Activated CD4-positive, alpha-beta T cell treated with anti-CD3 and anti-CD28 coated beads, Interleukin-2, amount 50 U/mL, for 16 hours (primary cell): ENCODE measurements around the gene TMC8.
"Not testable (repeated sequence)": the region's sequence is repeated elsewhere in the genome, so short reads cannot be mapped to it uniquely, and the experiment has no call there.

Source experiments
- DNase-seq: peaks from one replicate; pipeline ENCODE4 v3.0.0-alpha.2; 2020

TMC8 gene

GRCh38 chr17:78130437-78131101, at the start of gene TMC8:
Gene TMC8, plus strand, starts transcription at chr17:78130771. Its CDS starts 818 bp downstream, at chr17:78131589.
- DNase-seq: peak; percentile 94

GRCh38 chr17:78081551-78081950, 49.0 kb upstream of the TMC8 start:
- no peak for DNase-seq

GRCh38 chr17:78082355-78082872, 48.2 kb upstream of the TMC8 start:
- DNase-seq: not testable (repeated sequence)

- no peak for DNase-seq
Measured at GRCh38 chr17:78082988-78083387, 47.6 kb upstream of the TMC8 start.

- no peak for DNase-seq
Measured at GRCh38 chr17:78086740-78087139, 43.8 kb upstream of the TMC8 start.

GRCh38 chr17:78088529-78088928, 42.0 kb upstream of the TMC8 start:
- DNase-seq: no peak

- DNase-seq: no peak
Measured at GRCh38 chr17:78089576-78090281, 40.8 kb upstream of the TMC8 start.

- DNase-seq: no peak
Measured at GRCh38 chr17:78092794-78093324, 37.7 kb upstream of the TMC8 start.

- DNase-seq: no peak
Measured at GRCh38 chr17:78095035-78095434, 35.5 kb upstream of the TMC8 start.

GRCh38 chr17:78096093-78096492, 34.5 kb upstream of the TMC8 start:
- DNase-seq: no peak

GRCh38 chr17:78101112-78101511, 29.5 kb upstream of the TMC8 start:
- no peak for DNase-seq

GRCh38 chr17:78101542-78101941, 29.0 kb upstream of the TMC8 start:
- no peak for DNase-seq

GRCh38 chr17:78103311-78103710, 27.3 kb upstream of the TMC8 start:
- DNase-seq: no peak

- no peak for DNase-seq
Measured at GRCh38 chr17:78104540-78104941, 26.0 kb upstream of the TMC8 start.

GRCh38 chr17:78105101-78105500, 25.5 kb upstream of the TMC8 start:
- no peak for DNase-seq

GRCh38 chr17:78105551-78105950, 25.0 kb upstream of the TMC8 start:
- DNase-seq: no peak

- DNase-seq: no peak
Measured at GRCh38 chr17:78106211-78106610, 24.4 kb upstream of the TMC8 start.

- DNase-seq: no peak
Measured at GRCh38 chr17:78107457-78107856, 23.1 kb upstream of the TMC8 start.

- no peak for DNase-seq
Measured at GRCh38 chr17:78107976-78108725, 22.4 kb upstream of the TMC8 start.

- no peak for DNase-seq
Measured at GRCh38 chr17:78108726-78109488, 21.7 kb upstream of the TMC8 start.

GRCh38 chr17:78109489-78109761, 21.1 kb upstream of the TMC8 start:
- no peak for DNase-seq

- DNase-seq: no peak
Measured at GRCh38 chr17:78110363-78111015, 20.1 kb upstream of the TMC8 start.
